NK-92 (cell line): ENCODE data around the gene APPL2.

ENCODE experiments used
- DNase-seq: peaks from one replicate; lab custom pipeline; 2025; ENCODE audit not compliant: unreplicated experiment; lab: John Stamatoyannopoulos, UW

APPL2 gene, protein sequence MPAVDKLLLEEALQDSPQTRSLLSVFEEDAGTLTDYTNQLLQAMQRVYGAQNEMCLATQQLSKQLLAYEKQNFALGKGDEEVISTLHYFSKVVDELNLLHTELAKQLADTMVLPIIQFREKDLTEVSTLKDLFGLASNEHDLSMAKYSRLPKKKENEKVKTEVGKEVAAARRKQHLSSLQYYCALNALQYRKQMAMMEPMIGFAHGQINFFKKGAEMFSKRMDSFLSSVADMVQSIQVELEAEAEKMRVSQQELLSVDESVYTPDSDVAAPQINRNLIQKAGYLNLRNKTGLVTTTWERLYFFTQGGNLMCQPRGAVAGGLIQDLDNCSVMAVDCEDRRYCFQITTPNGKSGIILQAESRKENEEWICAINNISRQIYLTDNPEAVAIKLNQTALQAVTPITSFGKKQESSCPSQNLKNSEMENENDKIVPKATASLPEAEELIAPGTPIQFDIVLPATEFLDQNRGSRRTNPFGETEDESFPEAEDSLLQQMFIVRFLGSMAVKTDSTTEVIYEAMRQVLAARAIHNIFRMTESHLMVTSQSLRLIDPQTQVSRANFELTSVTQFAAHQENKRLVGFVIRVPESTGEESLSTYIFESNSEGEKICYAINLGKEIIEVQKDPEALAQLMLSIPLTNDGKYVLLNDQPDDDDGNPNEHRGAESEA

DNA sequence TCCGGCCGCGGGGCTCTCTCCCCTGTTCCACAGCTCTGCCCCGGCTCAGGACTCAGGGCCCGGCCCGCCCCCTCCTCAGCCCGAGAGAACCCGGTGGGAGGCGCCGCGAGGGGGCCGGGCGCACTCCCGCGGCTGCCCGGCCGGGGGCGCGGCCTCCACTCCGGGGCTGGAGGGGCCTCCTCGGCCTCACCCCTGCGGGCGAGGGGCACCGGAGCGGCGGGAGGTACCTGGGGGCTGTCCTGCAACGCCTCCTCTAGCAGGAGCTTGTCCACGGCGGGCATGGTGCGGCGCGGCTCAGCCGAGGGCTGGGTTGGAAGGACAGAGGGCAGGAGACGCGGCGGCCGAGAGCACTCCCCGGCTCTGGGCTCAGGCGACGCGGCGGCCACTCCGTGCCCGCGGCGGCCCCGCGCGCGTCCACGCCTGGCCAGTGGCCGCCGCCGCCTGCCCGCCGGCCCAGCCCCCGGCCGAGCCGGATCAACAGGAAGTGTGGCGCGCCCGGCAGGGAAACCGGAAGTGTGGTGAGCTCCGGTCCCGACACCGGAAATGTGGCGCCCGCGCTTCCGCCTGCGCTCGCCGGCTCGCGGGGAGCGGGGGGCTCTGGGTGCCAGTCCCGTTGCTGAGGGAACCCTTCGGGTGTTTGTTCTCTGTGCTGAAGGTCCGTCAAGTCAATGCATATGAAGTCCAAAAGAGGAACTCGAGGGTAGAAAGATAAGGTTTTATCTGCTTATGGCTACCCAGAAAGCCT, at the start of gene APPL2:
TSS of gene APPL2 (minus strand) at position 443 of the 745 bp plus-strand sequence. CDS start at position 281, 162 bp downstream.
- peak; percentile 12 for DNase-seq

- no peak for DNase-seq
These were observed 49.4 kb upstream of the APPL2 start for GRCh38 chr12:105285378-105285777.

DNA sequence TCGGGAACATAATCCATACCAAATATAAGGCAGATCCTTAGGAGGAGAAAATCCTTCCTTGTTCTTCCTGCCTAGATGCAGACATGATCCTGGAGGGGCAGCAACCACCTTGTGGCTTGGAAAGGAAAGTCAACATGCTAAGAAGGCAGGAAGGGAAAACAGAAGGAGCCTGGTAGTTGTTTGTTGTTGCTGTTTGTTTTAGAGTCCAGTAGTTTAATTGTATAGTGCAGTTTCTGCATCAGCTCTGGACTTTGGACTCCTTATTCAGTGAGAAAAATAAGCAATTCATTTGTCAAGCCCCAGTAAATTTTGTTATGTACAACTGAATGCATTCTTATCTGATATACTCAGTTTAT, 45.7 kb upstream of the APPL2 start:
- no peak for DNase-seq

GRCh38 chr12:105280966-105281693, 45.2 kb upstream of the APPL2 start:
- DNase-seq: no peak

GRCh38 chr12:105279460-105280056, 43.6 kb upstream of the APPL2 start:
- DNase-seq: no peak

DNA sequence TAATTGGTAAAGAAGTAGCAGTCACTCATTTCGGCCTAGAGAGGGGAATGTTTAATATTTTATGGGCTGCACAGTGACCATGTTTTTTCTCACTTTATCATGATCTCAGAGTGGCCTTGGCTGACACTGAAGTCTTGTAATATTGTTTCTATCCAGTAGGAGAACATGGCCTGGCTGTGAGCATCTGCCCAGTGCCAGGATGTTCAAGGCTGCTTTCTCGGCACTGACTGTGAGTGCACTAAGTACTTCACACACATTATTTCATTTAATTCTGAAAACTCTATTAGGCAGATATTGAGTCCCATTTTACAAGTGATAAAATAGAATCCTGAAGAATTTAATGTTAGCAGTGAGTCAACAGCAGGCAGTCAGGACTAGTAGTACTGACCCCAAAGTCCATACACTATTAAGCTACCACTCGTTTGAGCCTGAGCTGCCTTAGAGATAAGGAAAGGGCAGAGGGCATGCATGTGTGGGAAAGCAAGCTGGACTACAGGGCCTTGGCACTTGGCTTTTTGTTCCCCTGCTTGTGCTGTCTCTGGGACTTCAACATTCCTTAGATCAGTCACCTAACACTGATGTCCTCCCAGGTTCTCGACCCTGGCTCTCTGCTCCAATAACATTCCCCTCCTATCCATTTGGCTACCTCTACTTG, 42.2 kb upstream of the APPL2 start:
- no peak for DNase-seq

DNA sequence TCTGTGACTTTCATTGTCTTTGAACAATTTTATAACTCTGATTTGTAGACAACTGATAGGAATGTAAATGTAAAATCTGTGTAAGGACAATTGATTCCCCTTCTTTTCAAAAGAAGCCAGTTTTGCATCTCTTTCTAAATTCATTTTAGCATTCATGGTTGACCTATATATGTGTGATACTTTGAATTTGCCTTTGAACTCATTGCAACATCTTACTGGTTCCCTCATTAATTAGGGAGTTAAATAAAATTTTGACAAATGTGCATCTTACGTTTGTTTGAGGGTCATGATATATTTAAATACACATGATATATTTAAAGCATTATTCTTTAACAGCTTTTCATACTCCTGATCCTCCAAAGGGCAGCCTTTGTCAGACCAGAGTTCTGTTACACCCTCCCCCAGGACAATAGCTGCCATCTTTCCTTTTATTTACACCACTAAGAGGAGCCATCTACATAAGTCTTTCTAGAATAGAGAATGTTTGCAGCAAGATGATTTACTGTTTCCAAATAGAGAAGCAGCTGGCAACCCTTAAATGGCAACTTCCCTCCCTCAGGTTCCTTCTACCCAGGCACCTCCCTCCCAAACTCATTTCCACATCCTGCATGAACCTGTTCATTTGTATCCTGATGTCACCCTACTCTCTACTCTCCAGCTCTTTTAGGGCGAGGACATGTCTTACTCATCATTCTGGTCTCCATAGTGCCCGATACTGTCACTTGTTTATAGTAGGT, 40.2 kb upstream of the APPL2 start:
- no peak for DNase-seq

GRCh38 chr12:105274571-105274970, 38.6 kb upstream of the APPL2 start:
- no peak for DNase-seq

GRCh38 chr12:105273601-105274000, 37.6 kb upstream of the APPL2 start:
- no peak for DNase-seq

DNA sequence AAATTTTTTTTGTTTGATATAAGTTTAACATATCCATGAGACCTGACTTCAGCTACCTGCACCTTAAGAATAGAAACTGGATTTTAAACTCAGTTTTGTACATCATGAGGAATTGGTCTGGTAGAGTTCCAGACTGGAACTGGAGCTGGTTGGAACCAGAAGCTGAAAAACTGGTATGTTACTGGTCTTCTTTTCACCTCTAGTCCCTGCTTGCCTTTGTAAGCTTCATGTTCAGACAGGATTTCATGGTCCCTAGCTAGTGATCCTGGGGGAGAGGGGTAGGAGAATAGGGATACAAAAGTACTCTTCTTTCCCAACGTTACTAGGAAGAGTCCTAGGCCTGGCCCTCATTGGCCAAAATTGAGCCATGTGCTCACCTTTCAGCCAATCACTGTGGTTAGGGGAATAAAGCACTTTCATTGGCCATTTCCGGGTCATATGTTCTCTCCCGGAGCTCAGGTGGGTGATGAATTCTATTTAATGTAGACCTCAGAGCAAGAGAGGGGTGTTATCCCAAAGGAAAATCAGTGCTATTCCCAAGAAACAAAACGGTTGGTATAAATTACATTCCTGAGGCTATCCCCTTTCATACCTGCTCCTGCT, 36.9 kb upstream of the APPL2 start:
- DNase-seq: no peak

DNA sequence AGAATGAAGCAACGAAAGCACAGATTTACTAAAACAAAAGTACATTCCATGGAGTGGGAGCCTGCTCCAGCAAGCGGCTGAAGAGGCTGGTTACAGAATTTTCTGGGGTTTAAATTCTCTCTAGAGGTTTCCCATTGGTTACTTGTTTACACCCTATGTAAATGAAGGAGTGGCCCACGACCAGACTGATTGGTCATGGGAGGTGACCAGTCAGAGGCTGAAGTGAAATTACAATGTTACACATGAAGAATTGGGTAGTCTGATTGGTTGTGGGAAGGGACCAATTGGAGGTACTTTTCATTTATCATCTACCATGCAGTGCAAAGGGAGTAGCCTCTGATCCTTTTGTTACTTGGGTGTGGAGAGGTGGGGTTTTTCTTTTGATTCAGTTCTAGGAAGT, 36.2 kb upstream of the APPL2 start:
- DNase-seq: no peak

GRCh38 chr12:105271364-105271763, 35.4 kb upstream of the APPL2 start:
- no peak for DNase-seq

DNA sequence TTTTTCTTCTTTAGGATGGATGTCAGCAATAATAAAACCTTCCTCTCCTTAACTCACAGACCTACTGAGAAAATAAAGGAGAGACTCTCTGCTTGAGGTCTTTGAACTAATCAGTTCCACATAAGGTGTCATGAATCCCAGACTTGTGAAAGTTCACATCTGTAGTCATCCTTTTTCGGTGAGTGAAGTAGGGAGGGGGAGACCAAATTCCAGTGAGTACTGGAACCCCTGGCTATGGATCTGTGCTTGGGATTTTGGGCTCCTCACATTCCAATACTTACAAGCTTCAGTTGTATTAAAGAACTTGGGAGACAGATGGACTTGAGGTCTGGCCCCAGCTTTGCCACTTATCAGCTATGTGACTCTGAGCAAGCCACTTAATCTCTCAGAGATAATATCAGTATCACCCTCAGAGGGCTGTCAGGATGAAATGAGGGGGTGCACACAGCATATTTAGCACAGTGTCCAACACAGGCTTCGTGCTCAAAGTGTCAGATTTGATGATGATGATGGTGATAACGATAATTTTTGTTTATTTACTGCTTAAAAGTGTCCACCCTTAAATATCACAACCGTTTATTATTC, 34.8 kb upstream of the APPL2 start:
- DNase-seq: no peak

GRCh38 chr12:105267711-105268110, 31.7 kb upstream of the APPL2 start:
- no peak for DNase-seq

DNA sequence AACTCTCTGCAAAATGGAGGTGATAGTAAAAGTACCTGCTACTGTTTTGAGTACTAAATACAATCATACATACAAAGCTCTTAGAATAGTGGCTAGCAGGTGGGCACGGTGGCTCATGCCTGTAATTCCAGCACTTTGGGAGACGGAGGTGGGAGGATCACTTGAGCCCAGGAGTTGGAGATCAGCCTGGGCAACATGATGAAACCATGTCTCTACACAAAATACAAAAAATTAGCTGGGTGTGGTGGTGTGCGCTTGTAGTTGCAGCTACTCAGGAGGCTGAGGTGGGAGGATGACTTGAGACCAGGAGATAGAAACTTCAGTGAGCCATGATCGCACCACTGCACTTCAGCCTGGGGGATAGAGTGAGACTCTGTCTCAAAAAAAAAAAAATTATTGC, 28.8 kb upstream of the APPL2 start:
- no peak for DNase-seq

DNA sequence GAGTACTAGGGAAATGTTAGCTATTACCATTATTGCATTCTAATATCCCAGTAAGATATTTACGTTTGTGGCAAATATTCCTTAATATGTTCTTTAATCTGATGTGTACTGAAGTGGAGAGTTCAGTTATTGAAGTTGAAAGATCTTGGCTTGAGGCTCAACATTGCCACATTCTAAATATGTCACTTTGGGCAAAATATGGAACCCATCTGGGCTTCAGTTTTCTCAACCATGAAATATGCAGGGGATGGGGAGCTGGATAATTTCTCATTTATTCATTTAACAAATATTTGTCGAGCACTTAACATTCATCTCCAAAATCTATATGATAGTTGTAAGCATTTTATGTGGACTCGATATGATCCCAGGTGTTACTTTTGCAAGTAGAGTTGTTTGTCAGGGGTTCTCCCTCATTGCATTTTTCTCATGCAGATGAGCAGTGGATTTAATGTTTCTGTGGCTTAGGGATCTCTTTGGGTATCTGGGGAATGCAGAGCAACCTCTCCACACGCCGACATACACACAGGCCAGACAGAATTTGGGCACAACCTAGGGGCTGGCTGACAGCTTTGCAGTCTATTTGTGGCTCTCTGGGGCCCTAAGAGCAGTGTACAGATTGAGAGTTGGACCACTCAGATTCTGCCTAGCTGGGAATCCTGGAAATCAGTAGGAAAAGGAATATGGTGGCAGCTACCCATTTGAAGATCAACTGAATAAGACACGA, 26.6 kb upstream of the APPL2 start:
- no peak for DNase-seq

- no peak for DNase-seq
These were observed 25.0 kb upstream of the APPL2 start for GRCh38 chr12:105261010-105261409.

- no peak for DNase-seq
These were observed 23.3 kb upstream of the APPL2 start for GRCh38 chr12:105259226-105259625.
